Activated T-helper 2 cell treated with anti-CD3 and anti-CD28 coated beads, Interferon-gamma antibody, Interleukin-2, Interleukin-4, amounts not matched to agents 10 μg/mL and 5 μg/mL and 100 μg/mL, durations not matched to agents 14 hours and 24 hours and 36 hours (primary cell): ENCODE results near the gene DENND2D. TPM values are rescaled to one million over a fixed set of nuclear protein-coding genes. Genes with fewer than 3 reads are reported as not detected.

Source experiments
- DNase-seq: peaks from one replicate; pipeline ENCODE4 v3.0.0; 2021; ENCODE audit warnings: low spot score
- H3K27ac Mint-ChIP-seq: one replicate; pipeline ENCODE4 v1.8.0; 2021; ENCODE audit warnings: mixed read lengths
- H3K27me3 Mint-ChIP-seq: one replicate; pipeline ENCODE4 v1.8.0; 2021; ENCODE audit warnings: low read depth, mixed read lengths
- H3K36me3 Mint-ChIP-seq: one replicate; pipeline ENCODE4 v1.8.0; 2021; ENCODE audit warnings: low read depth, mixed read lengths
- H3K4me1 Mint-ChIP-seq: one replicate; pipeline ENCODE4 v1.8.0; 2021; ENCODE audit warnings: low read depth, mixed read lengths
- H3K4me3 Mint-ChIP-seq: one replicate; pipeline ENCODE4 v1.8.0; 2021; ENCODE audit warnings: low read depth, mild to moderate bottlenecking, moderate library complexity, mixed read lengths
- H3K9me3 Mint-ChIP-seq: one replicate; pipeline ENCODE4 v1.8.0; 2021; ENCODE audit warnings: mixed read lengths
- intact Hi-C: fragments of 100-400 bp; cut with micrococcal nuclease; formaldehyde crosslinking; loops from one replicate; pipeline ENCODE4 v1.15.1; 2023
- total RNA-seq: library from RNA; stranded (reverse); gene quantifications from 2 replicates; pipeline ENCODE4 v1.2.3, GENCODE V29; 2022

Gene DENND2D
- total RNA-seq, 1 donor from 2014 or later: 139 TPM

DNA sequence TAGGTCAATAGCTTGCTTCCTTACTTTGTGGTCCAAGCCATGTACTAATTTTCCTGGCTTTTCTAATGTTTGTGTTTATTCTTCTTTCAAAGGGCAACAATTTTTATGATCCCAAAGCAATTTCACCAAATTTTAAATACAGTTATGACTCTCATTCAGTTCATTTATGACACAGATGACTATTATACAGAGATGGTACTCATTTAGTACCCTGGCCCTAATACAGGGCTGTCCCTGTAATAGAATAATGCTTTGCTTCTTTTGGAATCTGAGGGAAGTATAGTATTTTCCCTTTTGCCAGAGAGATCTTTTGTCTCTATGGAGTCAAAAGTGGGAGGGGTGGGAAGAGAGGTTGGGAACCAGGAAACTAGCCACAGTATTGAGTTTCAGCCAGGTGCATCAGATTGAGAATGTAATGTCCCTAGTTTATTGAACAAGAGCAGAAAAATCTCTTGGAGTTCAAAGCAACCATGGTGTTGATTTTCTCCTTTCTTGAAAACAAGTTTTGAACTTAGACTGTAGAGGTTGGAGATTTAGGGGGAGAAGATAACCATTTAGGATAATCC, 20.4 kb downstream of the DENND2D start:
- intact Hi-C loops: no loop called here
- DNase-seq: no peak
- no peaks in the 10 kb centered on the region for H3K27me3 Mint-ChIP-seq
- H3K27ac Mint-ChIP-seq: no peak overlapping the region
- H3K36me3 Mint-ChIP-seq: peaks cover 60% of the 10 kb centered on the region
- no peak overlapping the region for H3K4me3 Mint-ChIP-seq
- peaks cover 11% of the 10 kb centered on the region for H3K4me1 Mint-ChIP-seq
- H3K9me3 Mint-ChIP-seq: no peaks in the 10 kb centered on the region

DNA sequence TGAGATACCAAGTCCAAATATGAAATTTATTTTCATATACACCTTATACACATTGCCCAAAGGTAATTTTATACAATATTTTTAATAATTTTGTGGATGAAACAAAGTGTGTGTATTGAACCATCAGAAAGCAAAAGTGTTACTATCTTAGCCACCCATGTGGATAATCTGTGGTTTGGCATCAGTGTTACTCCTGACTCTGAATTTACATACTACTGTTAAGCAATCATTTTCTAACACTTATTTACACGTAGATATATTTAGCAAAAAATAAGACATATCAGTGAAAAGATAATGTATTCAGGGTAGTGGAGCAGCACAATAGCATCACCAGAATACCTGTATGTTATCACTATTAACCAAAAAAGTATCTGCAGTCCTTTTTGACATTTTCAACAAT, 23.8 kb downstream of the DENND2D start:
- Mint-ChIP-seq H3K4me3 (no peak overlapping the region), H3K4me1 (peaks cover 13% of the 10 kb centered on the region), H3K36me3 (peaks cover 54% of the 10 kb centered on the region), H3K9me3 (no peaks in the 10 kb centered on the region), H3K27ac (no peak overlapping the region), H3K27me3 (no peaks in the 10 kb centered on the region)
- intact Hi-C loops: no loop called here
- no peak for DNase-seq

DNA sequence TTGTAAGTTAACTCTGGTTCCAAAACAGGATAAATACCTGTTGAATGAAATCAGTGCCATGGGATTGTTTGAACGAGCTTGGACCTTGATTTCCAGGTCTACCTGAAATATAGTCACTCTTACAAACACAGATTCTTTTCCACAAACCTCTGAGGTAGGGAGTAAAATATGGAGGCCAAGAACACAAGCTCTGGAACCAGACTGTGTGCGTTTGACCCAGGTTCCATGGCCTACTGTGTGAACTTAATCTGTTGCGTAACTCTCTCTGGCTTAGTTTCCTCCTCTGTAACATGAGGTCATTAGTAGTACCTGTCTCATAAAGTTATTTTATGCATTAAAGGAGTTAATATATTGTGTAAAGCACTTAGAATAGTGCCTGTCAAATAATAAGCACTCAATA, 25.1 kb downstream of the DENND2D start:
- H3K9me3 Mint-ChIP-seq: no peaks in the 10 kb centered on the region
- no peak for DNase-seq
- peaks cover 13% of the 10 kb centered on the region for H3K4me1 Mint-ChIP-seq
- H3K27me3 Mint-ChIP-seq: no peaks in the 10 kb centered on the region
- no peak overlapping the region for H3K27ac Mint-ChIP-seq
- peaks cover 55% of the 10 kb centered on the region for H3K36me3 Mint-ChIP-seq
- intact Hi-C loops: no loop called here
- no peak overlapping the region for H3K4me3 Mint-ChIP-seq

DNA sequence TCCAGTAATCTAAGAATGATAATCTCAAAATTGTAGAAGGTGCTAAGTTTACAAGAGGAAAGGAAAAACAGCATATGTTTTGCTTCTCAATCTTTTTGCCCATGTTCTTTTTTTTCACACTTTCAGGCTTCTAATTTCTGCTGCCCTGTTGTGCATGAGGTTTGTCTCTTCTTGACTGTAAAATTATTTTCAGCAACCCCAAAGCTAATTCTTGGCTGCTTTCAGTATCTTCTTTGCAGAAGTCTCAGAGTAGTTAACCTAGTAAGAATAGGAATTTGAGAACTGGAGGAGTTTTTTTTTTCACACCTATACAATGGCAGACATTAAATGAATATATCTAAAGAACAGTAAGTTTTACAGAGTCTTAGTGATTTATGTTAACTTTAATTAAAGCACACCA, 26.4 kb downstream of the DENND2D start:
- Mint-ChIP-seq H3K9me3 (no peaks in the 10 kb centered on the region), H3K27me3 (no peaks in the 10 kb centered on the region), H3K4me3 (no peak overlapping the region), H3K4me1 (peaks cover 6% of the 10 kb centered on the region), H3K36me3 (peaks cover 51% of the 10 kb centered on the region), H3K27ac (no peak overlapping the region)
- intact Hi-C loops: no loop called here
- DNase-seq: no peak

DNA sequence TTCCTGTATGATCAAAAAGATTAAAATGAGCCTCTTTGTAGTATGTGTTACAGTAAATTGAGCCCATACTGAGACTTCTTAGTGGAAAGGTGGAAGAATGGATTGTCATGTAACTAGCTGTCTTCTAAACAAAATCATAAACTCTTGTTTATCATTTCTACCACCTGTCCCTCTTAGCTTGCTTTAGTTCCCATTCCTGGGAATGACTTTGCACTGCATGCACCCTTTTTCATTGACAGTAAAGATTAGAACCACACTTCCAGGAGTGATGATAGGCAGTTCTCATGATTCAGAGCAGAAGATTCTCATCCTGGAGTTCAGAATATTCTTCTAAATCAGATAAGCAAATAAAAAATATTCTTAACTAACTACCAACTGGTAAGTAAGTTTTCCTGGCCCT, 28.0 kb downstream of the DENND2D start:
- peaks cover 52% of the 10 kb centered on the region for H3K36me3 Mint-ChIP-seq
- no peaks in the 10 kb centered on the region for H3K27me3 Mint-ChIP-seq
- no peaks in the 10 kb centered on the region for H3K9me3 Mint-ChIP-seq
- peaks cover 6% of the 10 kb centered on the region for H3K4me1 Mint-ChIP-seq
- DNase-seq: no peak
- H3K4me3 Mint-ChIP-seq: no peak overlapping the region
- intact Hi-C loops: no loop called here
- no peak overlapping the region for H3K27ac Mint-ChIP-seq

GRCh38 chr1:111164151-111164550, 36.3 kb downstream of the DENND2D start:
- Mint-ChIP-seq H3K36me3 (peaks cover 54% of the 10 kb centered on the region), H3K4me1 (peaks cover 3% of the 10 kb centered on the region), H3K27me3 (no peaks in the 10 kb centered on the region), H3K4me3 (no peak overlapping the region), H3K27ac (no peak overlapping the region), H3K9me3 (no peaks in the 10 kb centered on the region)
- DNase-seq: no peak
- intact Hi-C loops: no loop called here

DNA sequence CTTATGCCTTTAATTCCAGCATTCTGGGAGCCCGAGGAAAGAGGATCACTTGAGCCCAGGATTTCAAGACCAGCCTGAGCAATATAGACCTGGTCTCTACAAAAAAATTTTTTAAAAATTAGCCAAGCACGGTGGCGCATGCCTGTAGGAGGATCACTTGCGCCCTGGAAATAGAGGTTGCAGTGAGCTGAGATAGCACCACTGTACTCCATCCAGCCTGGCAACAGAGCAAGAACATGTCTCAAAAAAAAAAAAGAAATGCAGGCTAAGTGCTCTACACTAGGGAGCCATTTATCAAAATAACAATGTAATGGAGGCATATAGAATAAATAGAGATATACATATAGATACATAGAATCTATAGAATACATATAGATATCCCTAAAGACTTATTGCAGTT, 37.1 kb downstream of the DENND2D start:
- Mint-ChIP-seq H3K27ac (no peak overlapping the region), H3K36me3 (peaks cover 53% of the 10 kb centered on the region), H3K4me1 (peaks cover 3% of the 10 kb centered on the region), H3K27me3 (no peaks in the 10 kb centered on the region), H3K9me3 (no peaks in the 10 kb centered on the region), H3K4me3 (no peak overlapping the region)
- intact Hi-C loops: no loop called here
- no peak for DNase-seq

DNA sequence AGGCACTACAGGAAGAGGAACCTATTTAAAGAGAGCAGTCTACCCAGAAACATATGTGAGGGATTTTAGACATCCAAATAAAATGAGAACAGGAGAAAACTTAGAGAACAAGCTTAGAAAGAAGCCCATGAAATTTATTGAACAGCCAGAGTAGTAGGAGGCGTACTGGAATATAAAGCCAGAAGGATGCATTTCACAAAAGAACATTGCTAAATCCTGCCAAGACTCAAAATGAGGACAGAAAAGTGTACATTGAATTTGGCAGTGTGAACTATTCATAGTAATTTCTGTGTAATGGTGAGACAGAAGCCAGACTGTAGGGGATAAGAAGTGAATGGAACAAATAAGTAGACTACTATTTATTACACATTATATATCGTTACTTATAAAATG, 38.0 kb downstream of the DENND2D start:
- Mint-ChIP-seq H3K36me3 (peaks cover 47% of the 10 kb centered on the region), H3K4me1 (peaks cover 3% of the 10 kb centered on the region), H3K4me3 (no peak overlapping the region), H3K9me3 (no peaks in the 10 kb centered on the region), H3K27ac (no peak overlapping the region), H3K27me3 (no peaks in the 10 kb centered on the region)
- intact Hi-C loops: no loop called here
- no peak for DNase-seq

GRCh38 chr1:111161843-111162487, 38.5 kb downstream of the DENND2D start:
- no peaks in the 10 kb centered on the region for H3K9me3 Mint-ChIP-seq
- H3K4me3 Mint-ChIP-seq: no peak overlapping the region
- H3K4me1 Mint-ChIP-seq: peaks cover 3% of the 10 kb centered on the region
- H3K27ac Mint-ChIP-seq: no peak overlapping the region
- no peak for DNase-seq
- intact Hi-C loops: no loop called here
- H3K36me3 Mint-ChIP-seq: peaks cover 47% of the 10 kb centered on the region
- H3K27me3 Mint-ChIP-seq: no peaks in the 10 kb centered on the region

GRCh38 chr1:111157431-111157830, 43.0 kb downstream of the DENND2D start:
- intact Hi-C loops: no loop called here
- DNase-seq: no peak
- H3K27me3 Mint-ChIP-seq: no peaks in the 10 kb centered on the region
- H3K36me3 Mint-ChIP-seq: peaks cover 74% of the 10 kb centered on the region
- H3K27ac Mint-ChIP-seq: no peak overlapping the region
- H3K4me1 Mint-ChIP-seq: peaks cover 29% of the 10 kb centered on the region
- H3K9me3 Mint-ChIP-seq: no peaks in the 10 kb centered on the region
- H3K4me3 Mint-ChIP-seq: no peak overlapping the region

- H3K27ac Mint-ChIP-seq: no peak overlapping the region
- no peak for DNase-seq
- no peak overlapping the region for H3K4me3 Mint-ChIP-seq
- peaks cover 49% of the 10 kb centered on the region for H3K4me1 Mint-ChIP-seq
- H3K9me3 Mint-ChIP-seq: no peaks in the 10 kb centered on the region
- peaks cover 73% of the 10 kb centered on the region for H3K36me3 Mint-ChIP-seq
- intact Hi-C loops: no loop called here
- H3K27me3 Mint-ChIP-seq: no peaks in the 10 kb centered on the region
Measured at GRCh38 chr1:111154021-111154999, 46.1 kb downstream of the DENND2D start.

DNA sequence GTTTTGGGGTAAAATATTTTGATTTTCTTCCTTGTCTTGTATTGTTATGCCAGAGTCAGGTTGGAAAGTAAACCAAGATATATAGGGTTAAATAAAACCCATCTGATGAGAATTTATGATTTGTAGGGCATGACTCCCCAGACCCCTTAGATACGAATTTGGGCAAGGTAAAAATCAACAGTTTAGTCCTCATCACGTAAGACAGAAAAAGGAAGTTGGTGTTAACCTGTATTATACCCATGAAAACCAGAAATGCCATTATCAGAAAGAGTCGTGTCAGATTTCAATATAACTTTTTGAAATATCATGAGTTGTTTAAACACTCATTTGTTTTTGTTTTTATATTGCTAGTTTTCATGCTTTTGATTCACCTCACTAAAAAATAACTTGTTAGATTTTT, 48.6 kb downstream of the DENND2D start:
- Mint-ChIP-seq H3K27ac (no peak overlapping the region), H3K9me3 (no peaks in the 10 kb centered on the region), H3K4me1 (peaks cover 56% of the 10 kb centered on the region), H3K4me3 (no peak overlapping the region), H3K27me3 (no peaks in the 10 kb centered on the region), H3K36me3 (peaks cover 77% of the 10 kb centered on the region)
- DNase-seq: no peak
- intact Hi-C loops: no loop called here

DNA sequence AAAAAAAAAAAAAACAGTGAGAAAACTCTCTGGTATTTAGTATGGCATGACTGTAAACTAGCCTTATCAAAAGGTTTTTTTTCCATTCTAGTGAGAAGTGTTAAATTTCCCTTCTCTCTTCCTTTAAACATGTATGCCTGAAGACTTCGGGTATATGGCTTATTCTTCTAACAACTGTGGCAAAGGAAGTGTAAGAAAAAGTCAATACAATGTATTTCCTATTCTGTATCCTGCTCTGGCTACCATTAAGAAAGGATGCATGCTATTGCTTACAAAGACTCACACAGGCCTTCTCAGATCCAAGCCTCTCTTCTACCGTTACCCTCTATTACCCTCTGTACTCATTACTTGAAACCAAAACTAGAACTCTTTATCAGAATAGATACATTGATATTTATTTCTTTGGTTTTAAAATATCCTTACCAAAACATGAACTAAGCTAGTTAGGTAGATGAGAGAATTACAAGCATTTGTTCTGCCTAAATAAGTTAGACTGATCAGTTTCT, 52.0 kb downstream of the DENND2D start:
- DNase-seq: no peak
- no peaks in the 10 kb centered on the region for H3K9me3 Mint-ChIP-seq
- H3K4me3 Mint-ChIP-seq: no peak overlapping the region
- intact Hi-C loops: loop anchor here (10.0 kb wide), 2 partner anchors 474 to 514 kb away; partner anchors contain the start of gene KCNA3
- H3K36me3 Mint-ChIP-seq: peaks cover 62% of the 10 kb centered on the region
- no peak overlapping the region for H3K27ac Mint-ChIP-seq
- H3K4me1 Mint-ChIP-seq: peaks cover 50% of the 10 kb centered on the region
- H3K27me3 Mint-ChIP-seq: no peaks in the 10 kb centered on the region
